GM18508 (cell line): Measurements from ENCODE around the gene PPP2R2B.

Experiments
- ATAC-seq: cut with Tn5 transposase; IDR thresholded peaks from one replicate; pipeline ENCODE4 v1.9.1; 2021; ENCODE audit warnings: moderate number of reproducible peaks; ENCODE audit not compliant: insufficient read depth, unreplicated experiment

The PPP2R2B gene

DNA sequence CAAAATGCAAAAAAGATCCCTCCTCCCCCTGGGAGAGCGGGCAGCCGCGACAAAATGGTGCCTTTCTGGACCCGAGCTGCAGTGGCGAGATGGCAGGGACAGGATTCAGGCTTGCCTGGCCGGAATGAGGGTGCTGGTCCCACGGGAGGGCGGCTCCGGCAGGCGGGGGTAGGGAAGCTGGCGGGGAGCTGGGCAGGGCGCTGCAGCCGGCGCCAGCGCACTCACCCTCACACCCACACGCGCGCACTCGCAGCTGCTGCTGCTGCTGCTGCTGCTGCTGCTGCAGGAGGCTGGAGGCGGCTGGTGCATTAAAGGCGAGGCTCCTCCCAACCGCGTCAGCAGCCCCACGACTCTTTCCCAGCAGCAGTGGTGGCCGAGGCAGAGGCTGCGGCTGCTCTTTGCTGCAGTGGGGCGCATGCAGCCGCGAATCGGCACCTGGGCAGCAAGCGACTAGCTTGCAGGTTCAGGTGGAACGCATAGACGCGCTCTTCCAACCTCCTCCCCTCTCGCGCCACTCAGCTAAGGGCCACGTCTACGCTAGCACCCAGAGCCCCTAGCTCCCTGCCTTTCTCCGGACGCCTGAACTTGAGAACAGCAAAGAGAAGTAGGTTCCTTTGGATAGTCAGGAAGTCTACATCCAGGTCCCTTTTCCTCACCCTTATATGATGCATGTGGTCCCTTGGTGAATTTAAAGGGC, at the start of gene PPP2R2B:
Gene PPP2R2B, minus strand, starts transcription at position 282 of the 697 bp plus-strand sequence.
- no peak for ATAC-seq

DNA sequence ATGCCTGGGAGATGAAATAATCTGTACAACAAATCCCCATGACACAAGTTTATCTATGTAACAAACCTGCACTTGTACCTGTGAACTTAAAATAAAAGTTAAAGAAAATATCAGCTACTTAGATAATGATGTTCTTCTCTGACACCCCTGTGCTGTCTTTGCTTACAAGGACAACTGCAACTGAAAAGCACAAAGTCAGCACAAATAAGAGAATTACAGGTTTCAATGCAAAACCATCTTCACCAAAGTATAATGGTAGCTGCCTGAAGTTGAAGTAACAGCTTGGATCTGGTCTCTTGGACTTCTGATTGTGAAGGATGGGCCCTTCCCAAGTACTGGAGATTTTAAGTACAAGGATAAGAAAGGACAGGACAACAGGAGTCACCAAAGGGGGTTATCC, 45.6 kb upstream of the PPP2R2B start:
- no peak for ATAC-seq

DNA sequence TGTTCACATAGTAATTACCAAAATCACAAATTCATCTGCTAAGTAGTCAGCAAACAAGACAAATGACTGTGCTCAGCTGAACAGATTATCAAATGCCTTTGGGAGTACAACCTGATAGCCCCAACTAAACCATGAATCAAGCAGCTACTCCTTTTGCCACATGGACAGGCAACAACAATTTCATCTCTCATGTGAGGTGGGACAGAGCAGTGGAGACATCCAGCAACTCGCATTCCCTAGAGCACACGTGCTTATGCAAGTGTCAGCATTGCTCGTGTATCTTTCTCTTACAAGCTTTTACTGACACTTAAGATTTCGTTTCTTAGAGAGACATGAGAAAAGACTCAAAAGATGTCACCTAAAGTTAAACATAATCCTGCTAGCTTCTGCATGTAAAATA, 42.7 kb upstream of the PPP2R2B start:
- ATAC-seq, result no peak

DNA sequence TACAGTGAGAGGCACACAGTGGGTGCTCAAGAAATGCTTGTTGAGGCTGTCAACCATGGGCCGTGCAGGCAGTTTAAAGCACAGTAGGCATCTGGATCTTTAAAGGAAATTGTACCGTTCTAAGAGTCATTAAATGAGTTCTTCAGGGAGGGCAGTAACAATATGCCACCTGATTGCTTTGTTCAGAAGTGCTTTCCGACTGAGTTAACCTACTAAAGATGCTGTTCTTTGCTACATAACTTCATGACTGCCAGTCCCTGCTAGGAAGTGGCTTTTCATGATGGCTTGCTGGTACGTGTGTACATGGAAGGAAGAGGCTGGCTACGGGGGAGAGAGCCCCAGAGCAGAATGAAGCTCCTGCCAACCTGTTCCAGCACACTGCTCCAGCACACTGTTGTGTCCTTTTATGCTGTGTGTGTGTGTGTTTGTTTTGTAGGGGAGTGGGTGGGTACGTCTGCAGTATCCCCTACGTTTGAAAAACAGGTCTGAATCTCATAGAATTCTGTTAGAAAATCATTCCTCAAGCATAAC, 41.9 kb upstream of the PPP2R2B start:
- ATAC-seq, result no peak

DNA sequence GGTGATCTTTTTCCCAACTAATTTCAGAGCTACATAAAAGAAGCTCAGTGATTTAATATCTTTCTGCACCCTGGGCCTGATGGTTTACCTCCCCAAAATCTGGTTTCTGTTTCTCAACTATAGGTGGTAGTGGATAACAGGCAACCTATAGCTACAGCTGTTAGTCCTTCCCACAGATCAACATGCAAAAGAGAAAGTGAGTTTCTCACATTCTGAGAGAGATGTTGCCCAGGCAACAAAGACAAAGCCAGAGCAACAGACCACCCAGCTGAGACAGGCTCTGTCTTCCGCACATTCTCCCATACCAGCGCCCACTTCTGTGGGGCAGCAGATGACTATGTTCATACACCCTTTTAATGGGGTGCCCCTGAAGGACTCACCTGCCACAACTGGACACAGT, 40.7 kb upstream of the PPP2R2B start:
- no peak for ATAC-seq

DNA sequence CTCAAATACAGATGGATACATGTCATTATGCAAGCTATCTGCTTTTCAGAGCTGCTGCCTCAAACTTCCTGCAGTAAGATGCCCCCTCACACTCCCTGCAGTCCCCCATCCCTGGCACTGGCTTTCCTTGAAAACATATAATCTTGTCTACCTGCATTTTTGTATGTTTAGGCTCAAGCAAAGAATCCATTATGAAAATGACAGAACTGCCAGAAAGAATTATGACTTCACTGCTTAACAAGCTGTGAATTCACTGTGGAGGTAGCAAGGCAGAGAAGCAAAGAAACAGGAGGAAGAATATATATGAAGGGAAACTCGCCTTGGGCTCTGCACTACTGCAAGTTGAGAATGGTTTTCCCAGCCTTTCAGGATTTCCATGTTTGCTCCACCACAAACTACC, 39.4 kb upstream of the PPP2R2B start:
- ATAC-seq, result no peak

DNA sequence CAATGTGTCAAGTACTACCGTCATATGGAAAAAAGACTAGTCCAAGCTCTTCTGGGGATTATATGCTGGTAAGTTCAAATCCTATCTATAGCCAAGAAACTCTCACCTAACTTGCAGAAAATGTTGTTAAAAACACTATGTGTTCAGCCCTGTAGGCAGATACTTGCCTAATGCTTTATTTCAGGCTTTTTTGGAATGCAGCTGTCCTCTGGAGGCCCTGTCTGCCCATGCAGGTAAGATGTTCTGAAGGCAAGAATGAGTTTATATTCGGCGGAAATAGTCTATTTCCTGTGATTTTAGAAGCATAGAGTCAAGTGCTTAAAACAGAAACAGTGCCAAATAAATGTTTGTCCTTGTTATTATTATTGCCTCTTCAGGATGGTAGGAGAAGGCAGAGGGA, 34.3 kb upstream of the PPP2R2B start:
- no peak for ATAC-seq

DNA sequence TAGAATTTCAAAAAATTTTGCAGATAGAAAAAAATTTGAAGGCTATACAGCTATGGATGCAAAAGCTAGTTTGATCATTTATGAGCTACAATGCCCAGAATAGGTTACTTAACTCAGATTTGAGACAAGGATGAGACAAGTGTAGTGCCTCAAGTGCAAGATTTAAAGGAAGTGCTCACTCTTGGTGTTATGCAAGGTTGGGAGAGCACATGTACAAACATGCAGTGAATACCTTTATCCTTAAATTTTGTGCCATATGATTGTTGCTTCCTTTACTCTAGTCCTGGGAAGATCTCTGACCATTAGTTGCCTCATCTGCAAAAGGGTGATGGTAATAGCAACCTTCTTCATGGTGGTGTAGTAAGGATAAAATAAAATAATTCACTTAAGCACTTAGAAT, 31.7 kb upstream of the PPP2R2B start:
- no peak for ATAC-seq

DNA sequence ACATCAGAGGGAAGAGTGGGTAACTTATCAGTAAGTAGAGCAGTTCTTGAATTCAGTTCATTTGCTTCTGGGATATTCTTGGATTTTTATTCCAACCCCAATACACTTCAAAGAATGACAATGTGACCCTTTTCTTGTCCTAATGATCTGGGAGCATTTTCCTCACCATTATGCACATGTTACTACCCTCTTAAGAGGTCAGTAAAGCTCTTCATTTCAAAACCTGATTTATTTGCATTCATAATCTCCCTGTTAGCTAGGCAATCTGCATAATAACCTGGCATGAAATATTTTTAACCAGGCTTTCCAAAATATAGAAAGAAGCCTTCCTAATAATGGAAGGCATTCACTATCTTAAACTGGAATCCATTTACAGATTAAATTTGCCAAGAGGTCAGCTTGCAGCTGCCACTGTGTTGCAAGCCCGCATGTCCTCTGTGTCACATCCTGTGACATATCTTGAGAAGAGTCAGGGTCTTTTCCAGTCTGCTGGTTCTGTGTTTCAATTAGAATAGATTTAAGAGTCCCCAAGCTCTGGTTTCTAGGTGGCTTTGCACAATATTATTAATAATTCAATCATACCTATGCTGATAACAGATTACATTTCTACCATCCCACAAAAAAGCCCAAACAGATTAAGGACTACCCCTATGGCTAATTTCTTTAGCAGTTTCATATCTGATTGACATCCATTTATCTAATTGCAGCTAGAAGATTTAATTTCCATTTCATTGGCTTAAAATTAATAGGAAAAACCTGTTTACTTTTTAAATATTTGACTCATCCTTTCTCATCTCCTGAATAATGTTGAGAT, 30.9 kb upstream of the PPP2R2B start:
- ATAC-seq, result no peak

DNA sequence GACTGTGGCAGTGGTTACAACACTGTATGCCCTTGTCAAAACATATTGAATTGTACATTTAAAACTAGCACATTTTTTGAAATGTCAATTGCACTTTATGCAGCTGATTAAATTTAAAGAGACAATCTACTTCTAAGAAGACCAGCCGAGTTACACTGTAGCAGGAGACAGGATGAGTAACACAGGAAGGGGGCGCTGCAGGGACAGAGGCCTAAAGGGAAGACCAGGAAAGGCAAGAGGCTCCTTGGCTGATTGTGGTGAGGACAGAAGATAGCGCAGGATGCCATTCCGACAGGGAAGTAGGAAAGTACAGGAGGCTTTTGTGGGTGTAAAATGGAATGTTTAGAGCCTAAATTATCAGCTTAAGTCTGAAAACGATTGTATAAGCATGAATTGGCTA, 28.2 kb upstream of the PPP2R2B start:
- no peak for ATAC-seq

DNA sequence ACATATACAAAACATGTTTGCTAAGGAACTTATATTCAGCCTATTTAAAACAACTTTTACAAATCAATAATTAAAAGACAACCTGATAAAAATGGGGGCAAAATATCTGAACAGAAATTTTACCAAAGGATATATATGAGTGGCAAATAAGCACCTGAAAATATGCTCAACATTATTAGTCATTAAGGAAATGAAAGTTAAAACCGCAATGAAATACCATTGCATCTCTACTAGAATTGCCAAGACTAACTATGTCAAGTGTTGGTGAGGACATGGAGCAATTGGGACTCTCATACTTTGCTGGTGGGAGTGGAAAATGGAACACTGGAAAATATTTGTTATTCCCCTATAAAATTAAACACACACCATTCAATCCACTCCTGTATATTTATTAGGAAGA, 26.3 kb upstream of the PPP2R2B start:
- no peak for ATAC-seq

DNA sequence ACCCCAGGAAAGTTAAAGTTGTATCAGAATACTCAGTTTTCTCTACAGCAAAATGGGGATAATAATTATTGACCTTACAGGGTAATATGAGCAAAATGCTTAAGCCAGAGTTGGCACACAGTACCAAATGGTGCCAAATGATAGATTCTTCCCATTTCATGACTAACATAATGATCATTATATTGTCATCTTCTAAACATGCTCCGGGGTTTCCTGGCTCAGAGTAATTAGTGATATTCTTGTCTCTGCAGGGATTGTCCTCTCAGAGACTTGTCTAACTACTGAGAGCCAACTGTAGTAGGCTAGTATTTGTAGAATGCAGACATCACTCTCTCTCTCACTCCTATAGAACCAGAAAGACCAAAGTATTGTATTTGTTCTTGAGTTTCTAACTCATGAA, 25.2 kb upstream of the PPP2R2B start:
- ATAC-seq, result no peak

DNA sequence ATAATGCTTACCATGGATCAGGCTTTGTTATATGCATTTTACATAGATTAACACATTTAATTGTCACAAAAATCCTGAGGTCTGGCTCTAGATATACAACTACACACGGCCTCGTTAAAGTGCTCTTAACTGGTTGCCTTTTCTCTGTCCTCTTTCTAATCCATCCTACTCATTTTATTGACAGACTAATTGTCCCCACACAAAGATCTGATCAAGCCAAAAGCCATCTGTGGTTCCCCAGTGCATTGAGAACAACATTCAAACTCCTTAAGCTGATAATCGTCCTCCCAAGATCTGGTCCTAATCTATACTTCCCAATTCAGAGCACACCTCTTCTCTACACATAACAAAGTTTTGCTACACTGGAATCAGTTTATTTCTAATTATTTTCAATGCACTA, 23.9 kb upstream of the PPP2R2B start:
- ATAC-seq, result no peak

DNA sequence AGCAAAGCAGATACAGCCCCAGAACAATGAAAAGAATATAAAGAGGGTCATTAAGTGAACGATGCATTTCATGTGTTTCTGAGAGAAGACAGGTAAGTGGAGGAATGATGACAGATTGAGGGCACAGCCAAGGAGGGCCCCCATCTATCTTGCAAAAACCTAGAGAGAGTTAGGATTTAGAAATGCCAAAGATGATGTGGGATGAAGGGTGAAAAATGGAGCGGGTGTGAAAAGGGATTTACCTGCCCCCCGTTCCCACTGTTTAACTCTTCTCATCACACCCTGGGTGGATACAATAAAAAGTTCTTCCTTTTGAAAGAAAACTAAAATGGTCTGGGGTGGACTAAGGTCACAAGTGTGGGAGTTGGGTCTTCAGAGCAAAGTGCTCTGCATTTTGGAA, 18.5 kb upstream of the PPP2R2B start:
- no peak for ATAC-seq

DNA sequence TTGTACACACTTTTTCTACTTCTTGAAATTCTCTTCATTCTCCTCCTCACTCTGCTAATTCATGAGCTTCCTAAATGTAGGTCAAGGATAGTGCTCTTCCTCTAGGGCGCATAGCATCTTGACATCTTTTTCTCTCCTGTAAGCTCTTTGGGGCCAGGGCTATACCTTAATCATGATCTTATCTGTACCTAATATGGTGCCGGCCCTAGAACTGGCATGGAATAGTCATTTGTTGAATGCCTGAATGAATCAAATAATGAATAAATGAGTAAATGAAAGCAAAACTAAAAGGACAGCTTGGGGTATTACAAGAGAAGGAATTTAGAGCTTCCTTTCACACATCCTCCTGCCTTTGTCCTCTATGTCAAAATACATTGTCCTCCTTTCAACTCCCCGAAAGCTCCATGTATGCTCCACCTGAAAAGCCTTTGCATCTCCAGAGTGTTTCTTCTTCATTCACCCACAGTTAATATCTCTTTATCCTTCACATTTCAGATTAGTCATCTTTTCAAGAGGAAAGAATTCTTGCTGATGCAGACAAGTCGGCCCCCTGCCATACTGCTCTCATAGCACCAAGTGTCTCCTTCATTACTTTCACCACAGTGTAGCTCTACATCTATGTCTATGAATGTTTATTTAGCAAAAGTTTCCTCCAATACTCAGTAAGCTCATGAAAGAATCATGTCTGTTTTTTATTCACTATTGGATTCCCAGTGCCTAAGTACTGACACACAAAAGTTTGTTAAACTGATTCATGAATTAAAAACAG, 16.4 kb upstream of the PPP2R2B start:
- ATAC-seq, result no peak

DNA sequence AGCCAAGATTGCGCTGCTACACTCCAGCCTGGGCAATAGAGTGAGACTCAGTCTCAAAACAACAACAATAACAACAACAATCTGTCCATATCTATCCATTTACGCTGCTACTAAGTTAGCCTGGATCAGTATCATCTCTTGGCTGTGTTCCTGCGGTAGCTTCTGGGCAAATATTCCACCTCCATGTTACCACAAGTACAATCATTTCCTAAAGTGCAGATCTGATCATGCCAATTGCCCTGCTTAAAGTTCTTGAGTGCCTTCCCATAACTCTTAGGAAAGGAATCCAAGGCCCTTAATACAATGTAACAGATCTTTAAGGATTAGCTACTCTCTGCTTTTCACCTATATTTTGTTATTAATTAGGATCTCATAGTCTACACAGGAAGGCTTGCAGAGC, 15.4 kb upstream of the PPP2R2B start:
- ATAC-seq, result no peak

DNA sequence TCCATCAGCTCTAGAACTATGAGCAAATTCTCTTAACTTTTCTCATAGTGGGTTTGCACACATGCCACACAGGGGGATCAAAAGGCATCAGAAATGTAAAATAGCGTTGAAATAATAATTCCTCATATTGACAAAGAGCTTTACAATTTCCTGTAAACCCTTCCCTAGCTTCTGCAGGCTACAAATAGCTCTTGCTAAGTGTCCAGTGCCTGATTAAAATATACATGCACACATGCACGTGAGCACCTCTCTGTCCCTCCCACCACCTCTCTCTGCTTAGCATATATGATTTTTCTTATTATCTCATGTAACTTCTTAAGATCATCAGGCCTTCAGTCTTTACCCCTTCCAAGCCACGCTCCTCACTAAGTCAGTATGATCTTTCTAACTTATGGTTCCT, 13.7 kb upstream of the PPP2R2B start:
- no peak for ATAC-seq

DNA sequence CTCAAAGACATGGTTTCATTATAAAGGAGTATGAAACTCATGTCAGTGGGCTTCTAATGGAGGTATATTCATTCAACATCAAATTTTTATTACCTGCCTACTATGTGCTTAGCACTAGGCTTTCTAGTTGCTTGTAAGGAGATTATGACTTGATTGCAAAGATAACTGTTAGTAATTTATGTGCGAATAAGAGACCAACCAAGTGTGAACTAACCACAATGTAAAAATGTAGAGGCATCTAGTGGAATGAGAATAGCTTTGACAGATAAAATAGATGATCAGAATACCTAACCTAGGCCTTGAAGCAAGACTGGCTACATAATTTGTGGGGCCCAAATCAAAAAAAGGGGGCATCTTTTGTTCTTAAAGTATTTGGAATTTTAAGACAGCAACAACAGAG, 13.0 kb upstream of the PPP2R2B start:
- ATAC-seq, result no peak

DNA sequence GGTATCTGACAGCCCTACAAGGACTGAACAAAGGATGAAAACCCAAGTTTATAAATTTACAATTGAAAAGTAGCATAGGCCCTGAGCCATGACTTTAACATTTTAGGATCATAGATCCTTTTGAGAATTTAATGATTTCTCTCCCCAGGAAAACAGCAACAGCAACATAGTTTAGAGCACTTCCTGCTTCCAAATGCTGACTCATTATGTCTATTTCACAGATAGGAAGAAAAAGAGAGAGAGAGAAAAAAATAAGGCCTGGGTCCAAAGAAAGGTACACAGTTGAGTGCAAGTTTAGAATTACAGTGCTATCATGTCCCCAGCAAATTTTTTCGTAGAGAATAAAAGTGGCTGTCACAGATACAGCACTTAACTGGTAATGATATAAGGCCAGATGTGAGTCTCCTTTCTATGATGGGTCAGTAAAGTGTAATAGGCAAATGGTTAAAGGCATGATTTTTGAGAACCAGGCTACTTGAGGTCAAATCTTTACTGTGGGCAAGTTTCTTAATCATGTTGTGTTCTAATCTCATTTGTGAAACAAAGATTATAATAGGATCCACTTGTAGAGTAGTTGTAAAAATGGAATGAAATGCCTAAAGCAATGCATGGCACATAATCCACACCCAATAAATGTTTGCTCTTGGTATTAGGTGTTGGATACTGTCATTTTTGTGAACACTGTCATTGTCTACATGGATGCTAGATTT, 12.3 kb upstream of the PPP2R2B start:
- ATAC-seq, result no peak

DNA sequence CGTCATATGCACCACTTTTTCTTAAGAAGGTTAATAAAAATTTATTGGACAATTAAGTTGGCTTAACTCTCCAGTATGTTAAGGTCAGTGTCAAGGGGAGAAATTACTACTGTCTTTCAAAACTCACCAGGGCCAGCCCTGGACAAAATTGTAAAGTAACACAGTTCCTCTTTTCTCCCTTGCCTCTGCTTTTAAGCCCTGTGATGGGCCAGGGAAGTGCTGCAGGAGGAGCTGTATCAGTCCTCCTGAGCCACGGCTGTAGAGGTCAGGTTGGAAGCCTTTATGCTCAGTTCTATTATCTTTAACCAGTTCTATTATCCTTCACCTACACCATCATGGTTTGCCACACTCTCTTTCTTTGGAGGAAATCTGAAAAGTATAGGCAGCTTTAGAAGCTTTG, 11.5 kb upstream of the PPP2R2B start:
- ATAC-seq, result no peak
